K562 (cell line): ENCODE measurements around the gene BTBD18. TPM values are rescaled to one million over a fixed set of nuclear protein-coding genes. Genes with fewer than 3 reads are reported as not detected.

ENCODE experiments used
- CAMTA2 ChIP-seq: fragments of 250-450 bp; sonication (Bioruptor Pico); conservative IDR thresholded peaks from 2 replicates; pipeline ENCODE4 v1.5.1; 2022
- CXXC5 ChIP-seq: fragments of 250-450 bp; sonication (Bioruptor Pico); IDR thresholded peaks from 2 replicates; pipeline ENCODE4 v1.8.0; 2022; ENCODE audit warnings: inconsistent platforms, mild to moderate bottlenecking, moderate library complexity
- HDAC2 ChIP-seq: fragments of 450-650 bp; IDR thresholded peaks from 2 replicates; pipeline ENCODE4 v1.6.1; 2016; ENCODE audit warnings: mild to moderate bottlenecking
- KLF13 ChIP-seq: fragments of 450-650 bp; IDR thresholded peaks from 2 replicates; pipeline ENCODE4 v1.6.1; 2016; ENCODE audit warnings: missing genetic modification characterization, low read depth, mild to moderate bottlenecking, missing compliant biosample characterization, moderate library complexity, borderline replicate concordance
- PTTG1 ChIP-seq: fragments of 450-650 bp; IDR thresholded peaks from 2 replicates; pipeline ENCODE4 v1.6.1; 2016; ENCODE audit warnings: low read depth, mild to moderate bottlenecking, missing genetic modification characterization, missing compliant biosample characterization
- RBM17 ChIP-seq: fragments of 200-400 bp; formaldehyde crosslinking; IDR thresholded peaks from 2 replicates; pipeline ENCODE4 v1.6.1; 2017; ENCODE audit warnings: low read depth, mild to moderate bottlenecking, low read length, borderline replicate concordance
- SNIP1 ChIP-seq: fragments of 450-650 bp; IDR thresholded peaks from 2 replicates; pipeline ENCODE4 v1.7.1; 2017; ENCODE audit warnings: low read depth, mild to moderate bottlenecking
- TBP ChIP-seq: optimal IDR thresholded peaks from 2 replicates; pipeline ENCODE3; 2011; ENCODE audit warnings: low read depth, low read length, improper control_type of control experiment
- ZNF140 ChIP-seq: fragments of 250-450 bp; sonication (Bioruptor Pico); IDR thresholded peaks from 2 replicates; pipeline ENCODE4 v1.8.0; 2021; ENCODE audit warnings: moderate library complexity, mild to moderate bottlenecking, inconsistent platforms
- ZNF311 ChIP-seq: fragments of 250-450 bp; sonication (Bioruptor Pico); IDR thresholded peaks from 2 replicates; pipeline ENCODE4 v1.4.0; 2020; ENCODE audit warnings: mild to moderate bottlenecking, moderate library complexity
- ZNF589 ChIP-seq: fragments of 200-800 bp; sonication (Bioruptor generic); IDR thresholded peaks from 2 replicates; pipeline ENCODE4 v1.6.1; 2016; ENCODE audit warnings: low read depth, missing genetic modification characterization, missing compliant biosample characterization
- polyA plus RNA-seq, 8 experiments: library from polyadenylated mRNA; depleted of rRNA in 4 of 8; stranded (reverse) in 5 of 8; unstranded in 3 of 8; fragments of >200 nt; fragmentation: Nextera tagmentation in 2 of 8; fragmentation: Illumina TruSeq in 1 of 8; extraction: Ambion mirVana in 2 of 8; extraction: Trizol in 1 of 8; gene quantifications; 2 replicates each; pipeline versions ENCODE4 v1.2.1 to v1.2.3, GENCODE V29; 2011 to 2014; ENCODE audit warnings: inconsistent platforms in 1 of 8, missing spikeins in 1 of 8
- total RNA-seq, 7 experiments: library from RNA; depleted of rRNA in 6 of 7; stranded (reverse); fragments of >200 nt in 6 of 7; fragmentation: Illumina TruSeq in 2 of 7; extraction: Trizol in 2 of 7; gene quantifications; 2 replicates each; pipeline versions ENCODE4 v1.2.1 to v1.2.3, GENCODE V29; 2011 to 2021; ENCODE audit warnings: low replicate concordance in 1 of 7
- TF ChIP-seq, protein P1 (sequence below), 3 experiments: fragments of 200-800 bp in 1 of 3; sonication (Bioruptor generic) in 1 of 3; sonication (generic) in 1 of 3; formaldehyde crosslinking in 1 of 3; IDR thresholded peaks; 2 replicates each; pipeline versions ENCODE4 v1.6.1 to v1.8.0; 2016 to 2022; ENCODE audit warnings: mild to moderate bottlenecking in 2 of 3, missing compliant biosample characterization in 2 of 3, missing genetic modification characterization in 2 of 3, missing genetic modification reagents in 1 of 3
- TF ChIP-seq, protein P2 (sequence below), 3 experiments: fragments of 200-800 bp in 1 of 3; fragments of 250-450 bp in 1 of 3; fragments of 450-650 bp in 1 of 3; sonication (Bioruptor Pico) in 1 of 3; sonication (Bioruptor generic) in 1 of 3; formaldehyde crosslinking in 1 of 3; IDR thresholded peaks; 2 replicates each; pipeline versions ENCODE4 v1.6.1 to v1.8.0; 2016 to 2022; ENCODE audit warnings: mild to moderate bottlenecking in 2 of 3, missing genetic modification characterization in 2 of 3, missing compliant biosample characterization in 1 of 3, moderate library complexity in 1 of 3
- TF ChIP-seq, protein P3 (sequence below): fragments of 250-450 bp; sonication (Bioruptor Pico); IDR thresholded peaks from 2 replicates; pipeline ENCODE4 v1.4.0; 2020; ENCODE audit warnings: mild to moderate bottlenecking, moderate library complexity, borderline replicate concordance
- TF ChIP-seq, protein P4 (sequence below): IDR thresholded peaks from 3 replicates; pipeline ENCODE4 v1.6.1; 2011; ENCODE audit warnings: borderline replicate concordance, mild to moderate bottlenecking; ENCODE audit not compliant: insufficient read length, insufficient read depth

The BTBD18 gene
- total and polyA plus RNA-seq, 9 of the 15 experiments (the other 6 are each of a cell fraction or from before 2014, with no cell fraction given), result 0.06 TPM; not detected in 8

DNA sequence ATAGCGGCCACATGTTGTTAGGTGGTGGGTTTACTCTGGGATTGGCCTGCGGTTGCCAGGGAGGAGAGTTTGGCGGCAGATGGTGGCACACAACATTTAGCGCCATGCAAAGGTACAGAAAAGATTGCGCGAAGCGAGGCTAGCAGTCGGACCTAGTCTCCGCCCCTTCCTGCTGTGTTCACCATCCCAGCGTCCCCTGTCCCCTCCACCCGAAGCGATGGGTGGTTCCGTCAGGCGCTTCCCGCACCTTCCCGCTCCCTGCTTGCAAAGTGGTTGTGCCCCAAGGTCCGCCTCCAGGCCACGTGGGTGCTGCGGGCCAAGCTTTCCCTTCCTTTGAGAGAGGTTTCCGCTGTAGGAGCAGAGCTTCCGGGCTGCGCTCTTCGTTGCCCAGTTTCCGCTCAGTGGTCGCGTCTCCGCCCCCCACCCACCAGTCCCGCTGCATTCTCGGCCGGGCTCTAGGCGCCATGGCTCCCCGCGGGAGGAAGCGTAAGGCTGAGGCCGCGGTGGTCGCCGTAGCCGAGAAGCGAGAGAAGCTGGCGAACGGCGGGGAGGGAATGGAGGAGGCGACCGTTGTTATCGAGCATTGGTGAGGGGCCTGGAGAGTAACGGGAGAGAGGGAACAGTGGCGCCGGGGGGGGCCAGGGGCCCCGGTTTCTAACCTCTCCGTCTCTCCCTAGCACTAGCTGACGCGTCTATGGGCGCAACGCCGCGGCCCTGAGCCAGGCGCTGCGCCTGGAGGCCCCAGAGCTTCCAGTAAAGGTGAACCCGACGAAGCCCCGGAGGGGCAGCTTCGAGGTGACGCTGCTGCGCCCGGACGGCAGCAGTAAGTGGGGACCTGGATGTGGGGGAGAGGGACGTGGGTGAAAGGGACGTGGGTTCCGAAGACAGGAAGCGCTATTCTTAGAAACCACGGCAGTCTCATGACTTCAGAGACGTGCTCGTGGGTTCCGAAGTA, 10.2 kb downstream of the BTBD18 start, which contains the start of gene SELENOH (continued):
- TF ChIP-seq CXXC5 (CRISPR knock-in tag) (peak; percentile 96), PTTG1 (tag) (no peak), KLF13 (tag) (peak; percentile 92), SNIP1 (no peak), ZNF311 (CRISPR knock-in tag) (no peak), ZNF589 (CRISPR knock-in tag) (no peak; the same call in 1 of the 2 replicates), TBP (peak; percentile 87), HDAC2 (peak; percentile 57), RBM17 (no peak), CAMTA2 (CRISPR knock-in tag) (peak; percentile 82; the same call in 1 of the 2 replicates), ZNF140 (CRISPR knock-in tag) (no peak)
- TF ChIP-seq, protein P1, sequence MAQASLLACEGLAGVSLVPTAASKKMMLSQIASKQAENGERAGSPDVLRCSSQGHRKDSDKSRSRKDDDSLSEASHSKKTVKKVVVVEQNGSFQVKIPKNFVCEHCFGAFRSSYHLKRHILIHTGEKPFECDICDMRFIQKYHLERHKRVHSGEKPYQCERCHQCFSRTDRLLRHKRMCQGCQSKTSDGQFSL (CRISPR knock-in tag; IDR thresholded peaks at IDR 0.05), result peak; percentile 78
- TF ChIP-seq, protein P1 (tag; IDR thresholded peaks at IDR 0.05), result no peak
- TF ChIP-seq, protein P2, sequence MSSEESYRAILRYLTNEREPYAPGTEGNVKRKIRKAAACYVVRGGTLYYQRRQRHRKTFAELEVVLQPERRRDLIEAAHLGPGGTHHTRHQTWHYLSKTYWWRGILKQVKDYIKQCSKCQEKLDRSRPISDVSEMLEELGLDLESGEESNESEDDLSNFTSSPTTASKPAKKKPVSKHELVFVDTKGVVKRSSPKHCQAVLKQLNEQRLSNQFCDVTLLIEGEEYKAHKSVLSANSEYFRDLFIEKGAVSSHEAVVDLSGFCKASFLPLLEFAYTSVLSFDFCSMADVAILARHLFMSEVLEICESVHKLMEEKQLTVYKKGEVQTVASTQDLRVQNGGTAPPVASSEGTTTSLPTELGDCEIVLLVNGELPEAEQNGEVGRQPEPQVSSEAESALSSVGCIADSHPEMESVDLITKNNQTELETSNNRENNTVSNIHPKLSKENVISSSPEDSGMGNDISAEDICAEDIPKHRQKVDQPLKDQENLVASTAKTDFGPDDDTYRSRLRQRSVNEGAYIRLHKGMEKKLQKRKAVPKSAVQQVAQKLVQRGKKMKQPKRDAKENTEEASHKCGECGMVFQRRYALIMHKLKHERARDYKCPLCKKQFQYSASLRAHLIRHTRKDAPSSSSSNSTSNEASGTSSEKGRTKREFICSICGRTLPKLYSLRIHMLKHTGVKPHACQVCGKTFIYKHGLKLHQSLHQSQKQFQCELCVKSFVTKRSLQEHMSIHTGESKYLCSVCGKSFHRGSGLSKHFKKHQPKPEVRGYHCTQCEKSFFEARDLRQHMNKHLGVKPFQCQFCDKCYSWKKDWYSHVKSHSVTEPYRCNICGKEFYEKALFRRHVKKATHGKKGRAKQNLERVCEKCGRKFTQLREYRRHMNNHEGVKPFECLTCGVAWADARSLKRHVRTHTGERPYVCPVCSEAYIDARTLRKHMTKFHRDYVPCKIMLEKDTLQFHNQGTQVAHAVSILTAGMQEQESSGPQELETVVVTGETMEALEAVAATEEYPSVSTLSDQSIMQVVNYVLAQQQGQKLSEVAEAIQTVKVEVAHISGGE (CRISPR knock-in tag; IDR thresholded peaks at IDR 0.05), result peak; percentile 97 to 99 (median 98)
- TF ChIP-seq, protein P3, sequence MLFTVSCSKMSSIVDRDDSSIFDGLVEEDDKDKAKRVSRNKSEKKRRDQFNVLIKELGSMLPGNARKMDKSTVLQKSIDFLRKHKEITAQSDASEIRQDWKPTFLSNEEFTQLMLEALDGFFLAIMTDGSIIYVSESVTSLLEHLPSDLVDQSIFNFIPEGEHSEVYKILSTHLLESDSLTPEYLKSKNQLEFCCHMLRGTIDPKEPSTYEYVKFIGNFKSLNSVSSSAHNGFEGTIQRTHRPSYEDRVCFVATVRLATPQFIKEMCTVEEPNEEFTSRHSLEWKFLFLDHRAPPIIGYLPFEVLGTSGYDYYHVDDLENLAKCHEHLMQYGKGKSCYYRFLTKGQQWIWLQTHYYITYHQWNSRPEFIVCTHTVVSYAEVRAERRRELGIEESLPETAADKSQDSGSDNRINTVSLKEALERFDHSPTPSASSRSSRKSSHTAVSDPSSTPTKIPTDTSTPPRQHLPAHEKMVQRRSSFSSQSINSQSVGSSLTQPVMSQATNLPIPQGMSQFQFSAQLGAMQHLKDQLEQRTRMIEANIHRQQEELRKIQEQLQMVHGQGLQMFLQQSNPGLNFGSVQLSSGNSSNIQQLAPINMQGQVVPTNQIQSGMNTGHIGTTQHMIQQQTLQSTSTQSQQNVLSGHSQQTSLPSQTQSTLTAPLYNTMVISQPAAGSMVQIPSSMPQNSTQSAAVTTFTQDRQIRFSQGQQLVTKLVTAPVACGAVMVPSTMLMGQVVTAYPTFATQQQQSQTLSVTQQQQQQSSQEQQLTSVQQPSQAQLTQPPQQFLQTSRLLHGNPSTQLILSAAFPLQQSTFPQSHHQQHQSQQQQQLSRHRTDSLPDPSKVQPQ, result no peak
- TF ChIP-seq, protein P4, sequence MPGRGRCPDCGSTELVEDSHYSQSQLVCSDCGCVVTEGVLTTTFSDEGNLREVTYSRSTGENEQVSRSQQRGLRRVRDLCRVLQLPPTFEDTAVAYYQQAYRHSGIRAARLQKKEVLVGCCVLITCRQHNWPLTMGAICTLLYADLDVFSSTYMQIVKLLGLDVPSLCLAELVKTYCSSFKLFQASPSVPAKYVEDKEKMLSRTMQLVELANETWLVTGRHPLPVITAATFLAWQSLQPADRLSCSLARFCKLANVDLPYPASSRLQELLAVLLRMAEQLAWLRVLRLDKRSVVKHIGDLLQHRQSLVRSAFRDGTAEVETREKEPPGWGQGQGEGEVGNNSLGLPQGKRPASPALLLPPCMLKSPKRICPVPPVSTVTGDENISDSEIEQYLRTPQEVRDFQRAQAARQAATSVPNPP, result no peak
